Measurements from ENCODE around the gene AKNA. TPM values are rescaled to one million over a fixed set of nuclear protein-coding genes. Genes with fewer than 3 reads are reported as not detected.

AKNA gene
- total RNA-seq, 1 experiment from 2014 or later = 20.6 TPM

DNA sequence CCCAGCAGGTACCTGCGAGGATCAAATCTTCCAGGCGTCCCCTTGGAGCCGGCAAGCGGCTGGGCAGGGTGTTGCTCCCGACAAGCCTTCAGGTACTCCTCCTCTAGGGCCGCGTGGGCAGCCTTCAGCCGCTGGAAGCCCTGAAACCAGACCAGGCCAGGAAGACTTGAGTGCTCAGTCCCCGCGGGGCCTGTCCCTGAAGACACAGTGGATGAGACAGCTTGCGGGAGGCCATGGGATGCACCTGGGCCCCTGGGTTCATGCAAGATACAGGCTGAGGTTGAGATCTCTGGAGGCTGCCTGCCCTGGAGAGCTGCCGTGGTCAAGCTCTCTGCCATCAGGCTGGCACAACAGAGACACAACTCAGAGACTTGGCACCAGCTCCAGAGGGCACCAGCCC lies 25.4 kb downstream of the AKNA start:
- DNase-seq (ENCODE audit: low read depth, low spot score) (no peak), ATAC-seq (no peak)

DNA sequence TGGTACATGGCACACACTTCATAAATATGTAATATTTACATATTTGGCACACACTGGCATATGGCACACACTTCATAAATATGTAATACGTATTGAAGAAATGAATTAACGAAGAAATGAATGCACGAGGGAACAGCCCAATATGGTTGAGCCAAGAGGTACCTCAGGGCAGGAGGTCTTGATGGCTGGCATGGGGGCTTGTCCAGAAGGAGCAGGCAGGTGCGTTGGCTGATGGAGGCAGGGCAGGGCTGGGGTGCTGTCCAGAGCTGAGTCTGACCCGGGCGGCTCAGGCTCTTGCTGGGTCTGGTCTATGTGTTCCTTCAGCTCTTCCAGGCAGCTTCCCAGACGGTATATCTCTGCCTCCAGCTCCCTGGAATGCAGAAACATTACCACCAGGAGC lies 26.2 kb downstream of the AKNA start:
- CTCF ChIA-PET = no interaction called here
- no peak overlapping the region for H3K4me3 ChIP-seq (replicated peaks in 1 of 2; ENCODE audit: low read depth in 1 of 2, low read length in 2 of 2)
- ATAC-seq = no peak
- H3K9ac ChIP-seq (ENCODE audit: low read length) = no peak overlapping the region
- no peak for DNase-seq (ENCODE audit: low read depth, low spot score)
- no TSS peak for BruUV-seq (replicated peaks)
- no peaks in the 10 kb centered on the region; a peak in 1 of 4 replicates for H3K36me3 ChIP-seq (ENCODE audit: control insufficient read depth in 1 of 2, insufficient read depth in 2 of 2, low read length in 2 of 2)
- H4K20me1 ChIP-seq (ENCODE audit: insufficient read depth) = no peaks in the 10 kb centered on the region
- POLR2A ChIA-PET = no interaction called here
- H3K79me2 ChIP-seq (ENCODE audit: insufficient read depth, low read length) = no peaks in the 10 kb centered on the region
- H3K4me1 ChIP-seq (ENCODE audit: control insufficient read depth in 1 of 2, insufficient read depth in 2 of 2, low read length in 2 of 2) = peaks cover 0 to 4% of the 10 kb centered on the region in 2 experiments; a peak in 2 of 4 replicates
- H3K9me2 ChIP-seq (ENCODE audit: insufficient read depth) = no peaks in the 10 kb centered on the region
- RAD21 ChIA-PET (ENCODE audit: low non-redundant PET in 1 of 2, low total read pairs in 2 of 2, uncharacterized antibody in 2 of 2, unreplicated experiment in 2 of 2) = no interaction called here
- no peak overlapping the region for H3K27ac ChIP-seq (ENCODE audit: low read depth, low read length)
- intact Hi-C loops (cut with micrococcal nuclease) = no loop called here
- H3K9me3 ChIP-seq (ENCODE audit: control insufficient read depth in 1 of 2, insufficient read depth in 1 of 2, low read depth in 1 of 2, low read length in 2 of 2) = no peaks in the 10 kb centered on the region
- no peak overlapping the region for H2AFZ ChIP-seq (ENCODE audit: low read depth, low read length, poor library complexity, severe bottlenecking)
- H3K4me2 ChIP-seq (ENCODE audit: low read length) = no peak overlapping the region
- no peaks in the 10 kb centered on the region for H3K27me3 ChIP-seq (ENCODE audit: insufficient read depth, low read length)
- TF ChIP-seq POLR2A (IDR thresholded peaks at IDR 0.05; ENCODE audit: borderline replicate concordance, extremely low read depth, insufficient read depth, insufficient read length) (no peak), RAD21 (IDR thresholded peaks at IDR 0.05; ENCODE audit: low read depth) (no peak), ELF1 (IDR thresholded peaks at IDR 0.05; ENCODE audit: borderline replicate concordance, low read depth) (no peak), TCF7L2 (IDR thresholded peaks at IDR 0.05; ENCODE audit: borderline replicate concordance, extremely low read depth, insufficient read depth, insufficient read length) (no peak), CEBPB (IDR thresholded peaks at IDR 0.05; ENCODE audit: low read depth) (no peak), EZH2 (IDR thresholded peaks at IDR 0.05) (no peak), CBX3 (IDR thresholded peaks at IDR 0.05; ENCODE audit: low read depth) (no peak), EZH2phosphoT487 (IDR thresholded peaks at IDR 0.05; ENCODE audit: borderline replicate concordance) (no peak), YY1 (IDR thresholded peaks at IDR 0.05; ENCODE audit: extremely low read depth, insufficient replicate concordance, low read depth, low read length) (no peak), POLR2AphosphoS5 (IDR thresholded peaks at IDR 0.05; ENCODE audit: low read depth, low read length) (no peak)
- TF ChIP-seq, protein P1, sequence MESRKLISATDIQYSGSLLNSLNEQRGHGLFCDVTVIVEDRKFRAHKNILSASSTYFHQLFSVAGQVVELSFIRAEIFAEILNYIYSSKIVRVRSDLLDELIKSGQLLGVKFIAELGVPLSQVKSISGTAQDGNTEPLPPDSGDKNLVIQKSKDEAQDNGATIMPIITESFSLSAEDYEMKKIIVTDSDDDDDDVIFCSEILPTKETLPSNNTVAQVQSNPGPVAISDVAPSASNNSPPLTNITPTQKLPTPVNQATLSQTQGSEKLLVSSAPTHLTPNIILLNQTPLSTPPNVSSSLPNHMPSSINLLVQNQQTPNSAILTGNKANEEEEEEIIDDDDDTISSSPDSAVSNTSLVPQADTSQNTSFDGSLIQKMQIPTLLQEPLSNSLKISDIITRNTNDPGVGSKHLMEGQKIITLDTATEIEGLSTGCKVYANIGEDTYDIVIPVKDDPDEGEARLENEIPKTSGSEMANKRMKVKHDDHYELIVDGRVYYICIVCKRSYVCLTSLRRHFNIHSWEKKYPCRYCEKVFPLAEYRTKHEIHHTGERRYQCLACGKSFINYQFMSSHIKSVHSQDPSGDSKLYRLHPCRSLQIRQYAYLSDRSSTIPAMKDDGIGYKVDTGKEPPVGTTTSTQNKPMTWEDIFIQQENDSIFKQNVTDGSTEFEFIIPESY (IDR thresholded peaks at IDR 0.05; ENCODE audit: extremely low read depth, insufficient replicate concordance, low read length) = no peak
- TF ChIP-seq, protein P2, sequence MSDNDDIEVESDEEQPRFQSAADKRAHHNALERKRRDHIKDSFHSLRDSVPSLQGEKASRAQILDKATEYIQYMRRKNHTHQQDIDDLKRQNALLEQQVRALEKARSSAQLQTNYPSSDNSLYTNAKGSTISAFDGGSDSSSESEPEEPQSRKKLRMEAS (IDR thresholded peaks at IDR 0.05) = no peak
- TF ChIP-seq, protein P3, sequence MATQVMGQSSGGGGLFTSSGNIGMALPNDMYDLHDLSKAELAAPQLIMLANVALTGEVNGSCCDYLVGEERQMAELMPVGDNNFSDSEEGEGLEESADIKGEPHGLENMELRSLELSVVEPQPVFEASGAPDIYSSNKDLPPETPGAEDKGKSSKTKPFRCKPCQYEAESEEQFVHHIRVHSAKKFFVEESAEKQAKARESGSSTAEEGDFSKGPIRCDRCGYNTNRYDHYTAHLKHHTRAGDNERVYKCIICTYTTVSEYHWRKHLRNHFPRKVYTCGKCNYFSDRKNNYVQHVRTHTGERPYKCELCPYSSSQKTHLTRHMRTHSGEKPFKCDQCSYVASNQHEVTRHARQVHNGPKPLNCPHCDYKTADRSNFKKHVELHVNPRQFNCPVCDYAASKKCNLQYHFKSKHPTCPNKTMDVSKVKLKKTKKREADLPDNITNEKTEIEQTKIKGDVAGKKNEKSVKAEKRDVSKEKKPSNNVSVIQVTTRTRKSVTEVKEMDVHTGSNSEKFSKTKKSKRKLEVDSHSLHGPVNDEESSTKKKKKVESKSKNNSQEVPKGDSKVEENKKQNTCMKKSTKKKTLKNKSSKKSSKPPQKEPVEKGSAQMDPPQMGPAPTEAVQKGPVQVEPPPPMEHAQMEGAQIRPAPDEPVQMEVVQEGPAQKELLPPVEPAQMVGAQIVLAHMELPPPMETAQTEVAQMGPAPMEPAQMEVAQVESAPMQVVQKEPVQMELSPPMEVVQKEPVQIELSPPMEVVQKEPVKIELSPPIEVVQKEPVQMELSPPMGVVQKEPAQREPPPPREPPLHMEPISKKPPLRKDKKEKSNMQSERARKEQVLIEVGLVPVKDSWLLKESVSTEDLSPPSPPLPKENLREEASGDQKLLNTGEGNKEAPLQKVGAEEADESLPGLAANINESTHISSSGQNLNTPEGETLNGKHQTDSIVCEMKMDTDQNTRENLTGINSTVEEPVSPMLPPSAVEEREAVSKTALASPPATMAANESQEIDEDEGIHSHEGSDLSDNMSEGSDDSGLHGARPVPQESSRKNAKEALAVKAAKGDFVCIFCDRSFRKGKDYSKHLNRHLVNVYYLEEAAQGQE (IDR thresholded peaks at IDR 0.05; ENCODE audit: low read depth) = no peak

More for the DNA sequence above, 25.4 kb downstream of the AKNA start:
- Histone ChIP-seq H3K9ac (ENCODE audit: low read length) (no peak overlapping the region), H3K9me2 (ENCODE audit: insufficient read depth) (no peaks in the 10 kb centered on the region), H3K4me1 (ENCODE audit: control insufficient read depth in 1 of 2, insufficient read depth in 2 of 2, low read length in 2 of 2) (peaks cover 0 to 8% of the 10 kb centered on the region in 2 experiments; a peak in 2 of 4 replicates), H3K27me3 (ENCODE audit: insufficient read depth, low read length) (no peaks in the 10 kb centered on the region), H3K79me2 (ENCODE audit: insufficient read depth, low read length) (no peaks in the 10 kb centered on the region), H3K4me2 (ENCODE audit: low read length) (no peak overlapping the region), H3K9me3 (ENCODE audit: control insufficient read depth in 1 of 2, insufficient read depth in 1 of 2, low read depth in 1 of 2, low read length in 2 of 2) (no peaks in the 10 kb centered on the region), H3K4me3 (replicated peaks in 1 of 2; ENCODE audit: low read depth in 1 of 2, low read length in 2 of 2) (no peak overlapping the region), H2AFZ (ENCODE audit: low read depth, low read length, poor library complexity, severe bottlenecking) (no peak overlapping the region), H4K20me1 (ENCODE audit: insufficient read depth) (no peaks in the 10 kb centered on the region), H3K27ac (ENCODE audit: low read depth, low read length) (no peak overlapping the region), H3K36me3 (ENCODE audit: control insufficient read depth in 1 of 2, insufficient read depth in 2 of 2, low read length in 2 of 2) (no peaks in the 10 kb centered on the region; a peak in 1 of 4 replicates)
- ChIA-PET POLR2A (no interaction called here), RAD21 (ENCODE audit: low non-redundant PET in 1 of 2, low total read pairs in 2 of 2, uncharacterized antibody in 2 of 2, unreplicated experiment in 2 of 2) (no interaction called here), CTCF (no interaction called here)
- intact Hi-C loops (cut with micrococcal nuclease) = no loop called here
- no TSS peak for BruUV-seq (replicated peaks)
- TF ChIP-seq CBX3 (IDR thresholded peaks at IDR 0.05; ENCODE audit: low read depth) (no peak), ZNF274 (IDR thresholded peaks at IDR 0.05; ENCODE audit: low read depth, low read length) (no peak)
- TF ChIP-seq, protein P4, sequence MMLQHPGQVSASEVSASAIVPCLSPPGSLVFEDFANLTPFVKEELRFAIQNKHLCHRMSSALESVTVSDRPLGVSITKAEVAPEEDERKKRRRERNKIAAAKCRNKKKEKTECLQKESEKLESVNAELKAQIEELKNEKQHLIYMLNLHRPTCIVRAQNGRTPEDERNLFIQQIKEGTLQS (IDR thresholded peaks at IDR 0.05) = no peak
